HG02610 (cell line): ENCODE data around the gene AP2A1.
"Not testable (repeated sequence)": the region's sequence is repeated elsewhere in the genome, so short reads cannot be mapped to it uniquely, and the experiment has no call there.

Experiments used
- ATAC-seq: cut with Tn5 transposase; IDR thresholded peaks from one replicate; pipeline ENCODE4 v1.9.1; 2021; ENCODE audit warnings: mild to moderate bottlenecking, moderate library complexity; ENCODE audit not compliant: unreplicated experiment

Gene AP2A1

GRCh38 chr19:49766930-49767299, at the start of gene AP2A1:
TSS of gene AP2A1 (plus strand) at chr19:49767001. CDS start at chr19:49767134, 133 bp downstream.
- no peak for ATAC-seq

GRCh38 chr19:49718511-49718910, 48.3 kb upstream of the AP2A1 start:
- no peak for ATAC-seq

- ATAC-seq, result no peak
Observed at GRCh38 chr19:49718991-49719390, 47.8 kb upstream of the AP2A1 start.

DNA sequence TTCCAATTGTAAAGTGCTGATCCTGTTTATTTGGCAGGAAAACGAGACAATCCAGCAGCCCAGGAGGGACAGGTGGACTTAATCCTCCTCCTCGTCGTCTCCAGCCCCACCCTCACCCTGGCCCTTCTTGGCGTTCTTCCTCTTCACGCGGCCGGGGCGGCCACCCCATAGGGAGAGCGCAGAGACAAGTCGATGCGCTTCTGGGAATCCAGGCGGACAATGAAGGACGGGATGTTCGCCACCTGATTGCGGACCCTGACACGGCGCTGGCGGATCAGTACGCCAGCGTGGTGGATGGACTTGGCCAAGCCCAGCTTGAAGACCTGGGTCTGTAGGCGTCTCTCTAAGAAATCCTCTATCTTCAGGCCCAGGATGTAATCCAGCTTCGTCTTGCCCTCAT, 47.4 kb upstream of the AP2A1 start:
- not testable (repeated sequence) for ATAC-seq

DNA sequence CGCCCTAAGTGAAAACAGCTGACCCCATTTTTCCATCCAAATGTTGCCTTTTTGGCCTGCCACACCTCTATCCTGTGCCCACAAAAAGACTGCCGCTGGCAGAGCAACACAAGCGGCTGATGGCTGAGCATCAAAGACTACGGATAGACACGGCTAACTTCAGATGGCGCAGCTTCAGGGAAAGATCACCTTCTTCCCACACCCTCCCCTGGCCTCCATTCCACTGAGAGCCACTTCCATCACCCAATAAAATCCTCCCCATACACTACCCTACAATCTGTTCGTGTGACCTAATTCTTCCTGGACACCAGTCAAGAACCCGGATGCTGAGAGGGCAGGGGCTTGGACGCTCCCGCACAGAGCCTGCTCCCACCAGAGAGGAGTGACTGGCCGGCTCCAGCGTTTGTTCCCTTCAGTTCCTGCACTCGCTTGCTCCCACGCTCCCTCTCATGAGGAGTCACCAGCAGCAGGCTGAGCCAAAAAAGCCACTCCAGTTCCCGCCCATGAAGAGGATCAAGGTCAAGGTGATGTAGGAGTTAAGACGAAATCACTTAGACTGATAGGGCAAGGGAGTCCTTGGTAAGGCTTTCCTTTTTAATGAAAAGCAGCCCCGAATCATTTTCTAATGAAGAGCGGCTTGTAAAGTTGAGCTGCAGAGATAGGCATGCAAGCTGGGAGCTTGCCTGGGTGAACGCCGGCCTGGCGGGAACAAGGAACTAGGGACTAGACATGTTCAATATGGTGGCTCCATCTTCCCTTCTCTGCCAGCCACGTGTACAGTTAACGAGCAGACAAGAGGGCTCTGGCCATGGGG, 39.4 kb upstream of the AP2A1 start:
- ATAC-seq, result no peak

DNA sequence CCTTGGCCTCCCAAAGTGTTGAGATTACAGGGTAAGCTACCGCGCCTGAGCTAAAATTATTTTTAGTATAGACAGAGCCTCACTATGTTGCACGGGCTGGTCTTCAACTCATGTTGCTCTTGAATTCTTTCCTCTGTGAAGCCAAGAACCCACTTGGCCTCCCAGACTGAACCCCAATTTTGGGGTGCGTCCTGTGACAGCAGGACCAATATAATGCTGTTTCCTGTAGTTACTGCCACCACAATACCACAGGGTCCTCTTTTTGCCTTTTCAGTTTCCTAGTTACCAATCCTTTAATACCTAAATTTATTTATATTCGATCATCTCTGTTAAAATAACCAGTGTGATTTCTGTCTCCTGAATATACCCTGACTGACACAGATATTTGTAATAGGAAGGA, 36.6 kb upstream of the AP2A1 start:
- ATAC-seq, result no peak

DNA sequence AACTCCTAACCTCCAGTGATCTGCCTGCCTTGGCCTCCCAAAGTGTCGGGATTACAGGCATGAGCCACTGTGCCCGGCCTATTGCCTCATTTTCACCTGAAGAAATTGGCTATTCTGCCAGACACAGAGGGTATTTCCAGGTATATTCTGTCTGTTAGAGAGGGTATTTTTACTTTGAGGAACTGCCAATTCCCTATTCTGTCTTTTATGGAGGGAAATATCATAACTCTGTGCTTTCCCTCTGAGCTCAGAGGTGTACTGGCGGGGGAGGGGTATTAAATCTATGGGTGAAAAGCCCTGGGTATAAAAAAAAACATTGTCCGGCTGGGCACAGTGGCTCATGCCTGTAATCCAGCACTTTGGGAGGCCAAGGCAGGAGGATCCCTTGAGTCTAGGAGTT, 28.5 kb upstream of the AP2A1 start:
- ATAC-seq, result no peak

GRCh38 chr19:49739098-49739497, 27.7 kb upstream of the AP2A1 start:
- ATAC-seq, result no peak

- no peak for ATAC-seq
Observed at GRCh38 chr19:49739933-49740332, 26.9 kb upstream of the AP2A1 start.

DNA sequence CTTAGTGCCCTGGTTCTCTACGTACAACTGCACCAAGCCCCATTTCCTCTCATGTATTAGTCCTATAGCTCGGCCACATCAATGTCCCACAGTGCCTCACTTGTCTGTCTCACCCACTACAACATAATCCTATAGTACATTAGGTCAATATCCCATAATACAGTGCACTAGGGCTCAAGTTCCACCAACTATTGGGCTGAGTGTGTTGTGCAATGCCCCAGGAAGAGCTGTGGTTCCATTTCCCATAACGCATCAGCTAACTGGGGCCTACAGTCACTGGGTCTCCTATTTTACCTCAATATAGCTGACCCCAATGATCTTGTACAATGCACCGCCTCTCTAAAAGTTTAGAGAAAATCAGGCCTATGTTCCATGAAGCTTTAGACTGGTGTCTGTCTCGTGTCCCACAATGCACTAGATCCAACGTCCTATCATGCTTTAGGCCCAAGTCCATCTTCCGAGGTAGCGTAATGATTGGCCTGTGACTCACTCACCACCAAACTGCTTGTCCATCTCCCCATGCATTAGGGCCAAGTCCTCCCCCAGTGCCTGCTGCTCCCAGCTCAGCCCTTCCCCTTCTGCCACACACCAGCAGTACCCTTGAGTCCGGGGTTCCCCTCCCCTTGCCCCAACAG, 25.5 kb upstream of the AP2A1 start:
- no peak for ATAC-seq

DNA sequence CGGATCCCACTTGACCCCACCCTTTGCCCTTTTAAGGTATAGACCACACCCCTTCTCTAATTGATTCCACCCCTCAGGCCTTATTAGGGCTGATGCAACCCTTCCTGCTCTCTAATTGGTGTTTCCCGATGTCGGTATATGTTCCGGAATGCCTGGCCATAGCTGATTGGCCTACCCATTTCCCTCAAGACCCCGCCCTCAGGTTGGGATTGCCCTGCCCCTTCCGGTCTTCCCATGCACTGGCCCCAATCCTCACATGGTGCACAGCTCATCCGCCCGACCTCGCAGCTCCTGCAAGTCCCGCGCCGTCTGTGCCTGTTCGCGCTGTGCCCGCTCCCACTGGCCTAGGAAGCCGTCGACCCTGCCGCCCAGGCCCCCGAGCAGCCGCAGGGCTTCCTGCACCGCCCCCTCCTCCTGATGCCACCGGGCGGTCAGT, 21.8 kb upstream of the AP2A1 start:
- no peak for ATAC-seq

DNA sequence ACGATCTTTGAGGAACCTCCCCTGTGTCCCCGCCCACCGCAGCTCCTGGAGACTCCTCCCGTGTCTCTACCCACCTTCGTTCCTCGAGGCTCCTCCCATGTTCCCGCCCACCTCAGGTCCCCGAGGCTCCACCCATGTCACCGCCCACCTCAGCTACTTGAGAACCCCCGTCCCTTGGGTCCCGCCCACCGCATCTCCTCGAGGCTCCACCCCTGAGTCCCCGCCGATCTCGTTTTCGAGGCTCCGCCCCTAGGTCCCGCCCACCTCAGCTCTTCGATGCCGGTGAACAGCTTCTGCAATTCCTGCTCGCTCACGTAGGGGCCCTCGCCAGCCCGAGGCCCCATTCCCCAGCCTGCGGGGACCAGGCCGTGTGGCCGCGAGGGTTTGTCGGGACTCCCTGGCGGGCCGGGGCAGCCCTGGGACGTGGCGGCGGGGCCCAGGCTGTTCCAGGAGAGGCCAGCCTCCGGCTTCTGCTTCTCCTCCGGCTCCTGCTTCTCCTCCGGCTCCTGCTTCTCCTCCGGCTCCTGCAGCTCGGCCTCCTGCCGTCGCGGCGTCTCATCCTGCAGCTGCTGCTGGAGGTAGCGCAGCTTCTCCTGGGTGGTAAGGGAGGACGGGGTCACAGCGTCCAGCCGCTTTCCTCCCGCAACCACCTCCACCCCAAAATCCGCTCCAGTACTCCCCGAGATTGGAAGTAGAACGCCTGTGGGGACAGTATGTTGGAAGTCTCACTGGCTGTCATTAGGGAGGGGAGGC, 20.4 kb upstream of the AP2A1 start:
- ATAC-seq, result no peak

DNA sequence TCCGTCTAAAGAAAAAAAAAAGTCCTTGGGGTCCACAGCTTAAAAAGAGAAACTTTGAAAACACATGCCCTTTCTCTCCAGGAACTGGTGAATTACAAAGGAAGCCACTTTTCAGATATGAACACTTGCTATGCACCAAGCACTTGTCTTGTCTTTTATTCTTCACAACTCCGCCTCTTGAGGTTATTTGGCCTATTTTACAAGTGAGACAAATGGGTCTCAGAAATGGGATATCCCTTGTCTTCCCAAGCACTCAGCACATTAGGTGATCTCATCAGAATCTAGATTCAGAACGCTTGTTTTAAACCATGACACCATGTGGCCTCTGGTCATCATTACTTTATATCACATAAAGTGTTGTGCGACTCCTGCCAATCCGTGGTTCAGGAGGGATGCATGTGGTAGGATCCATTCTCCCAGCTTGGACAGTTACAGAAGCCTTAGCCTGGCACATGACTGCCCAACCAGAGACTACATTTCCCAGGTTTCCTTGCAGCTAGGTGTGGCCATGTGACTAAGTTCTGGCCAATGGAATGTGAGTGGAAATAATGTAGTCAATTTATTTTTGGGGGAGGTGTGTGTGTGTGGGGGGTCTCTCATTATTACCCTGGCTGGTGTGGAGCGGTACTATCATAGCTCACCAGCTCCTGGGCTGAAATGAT, 17.6 kb upstream of the AP2A1 start:
- no peak for ATAC-seq

- no peak for ATAC-seq
Observed at GRCh38 chr19:49749771-49750170, 17.0 kb upstream of the AP2A1 start.

DNA sequence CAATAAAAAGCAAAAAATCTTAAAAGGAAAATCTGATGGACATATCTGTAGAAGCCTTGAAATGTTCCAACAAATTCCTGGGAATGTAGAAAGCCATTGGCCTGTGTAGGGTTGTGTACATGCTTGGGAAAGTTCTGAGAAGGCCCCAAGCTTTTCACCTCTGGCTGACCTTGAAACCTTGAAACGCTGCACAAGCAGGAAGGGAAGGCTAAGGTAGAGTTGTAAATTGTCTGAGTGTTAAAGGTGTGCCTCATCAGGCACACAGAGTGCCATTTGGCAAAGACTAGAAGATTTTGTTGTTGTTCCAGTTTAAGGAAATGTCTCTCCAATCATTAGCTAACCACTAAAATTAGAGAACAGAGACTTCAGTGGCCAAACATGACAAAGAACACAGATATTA, 14.1 kb upstream of the AP2A1 start:
- ATAC-seq, result no peak

DNA sequence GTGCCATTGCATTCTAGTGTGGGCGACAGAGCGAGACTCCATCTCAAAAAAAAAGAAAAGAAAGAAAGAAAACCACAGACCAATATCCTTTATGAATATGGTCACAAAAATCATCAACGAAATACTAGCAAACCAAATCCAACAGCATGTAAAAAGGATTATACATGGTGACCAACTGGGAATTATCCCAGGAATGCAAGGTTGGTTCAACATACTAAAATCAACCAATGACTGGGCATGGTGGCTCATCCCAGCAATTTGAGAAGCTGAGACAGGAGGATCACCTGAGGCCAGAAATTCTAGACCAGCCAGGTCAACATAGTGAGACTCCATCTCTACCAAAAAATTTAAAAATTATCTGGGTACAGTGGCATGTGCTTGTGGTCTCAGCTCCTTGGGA, 10.8 kb upstream of the AP2A1 start:
- no peak for ATAC-seq

DNA sequence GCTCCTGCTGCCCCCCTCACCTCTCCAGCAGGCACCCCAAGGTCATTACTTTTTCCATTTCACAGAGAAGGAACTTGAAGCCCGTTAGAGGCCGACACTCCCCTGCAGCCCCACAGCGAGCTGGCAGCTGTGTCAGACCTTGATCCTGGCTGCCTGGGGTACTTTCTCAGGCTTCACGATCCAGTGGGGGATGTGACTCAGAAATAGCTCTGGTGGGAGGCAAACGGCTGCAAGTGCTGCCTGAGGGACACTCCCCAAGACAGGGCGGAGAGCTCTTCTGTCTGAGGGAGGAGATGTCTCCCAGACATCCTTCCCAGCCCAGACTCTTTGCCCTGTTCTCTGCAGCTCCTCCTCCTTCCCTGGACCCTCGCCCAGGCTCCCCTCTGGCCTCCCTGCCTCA, 8.5 kb upstream of the AP2A1 start:
- no peak for ATAC-seq

DNA sequence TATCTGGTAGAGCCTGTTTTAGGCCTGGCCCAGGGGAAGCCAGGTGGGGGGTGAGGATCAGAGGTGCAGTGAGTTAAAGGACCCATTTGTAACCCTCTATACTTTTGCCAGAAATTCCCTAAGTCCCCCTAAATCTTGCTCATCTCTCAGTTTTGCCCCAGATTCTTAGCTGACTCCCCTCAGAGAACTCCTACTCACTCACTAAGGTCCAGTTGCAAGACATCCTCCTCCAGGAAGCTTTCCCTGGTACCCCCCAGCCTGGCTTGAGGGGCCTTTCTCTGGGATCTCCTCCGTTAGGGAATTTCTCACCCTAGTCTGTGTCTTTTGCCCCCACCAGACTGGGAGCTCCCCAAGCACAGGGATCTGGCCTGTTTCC, 5.6 kb upstream of the AP2A1 start:
- no peak for ATAC-seq

DNA sequence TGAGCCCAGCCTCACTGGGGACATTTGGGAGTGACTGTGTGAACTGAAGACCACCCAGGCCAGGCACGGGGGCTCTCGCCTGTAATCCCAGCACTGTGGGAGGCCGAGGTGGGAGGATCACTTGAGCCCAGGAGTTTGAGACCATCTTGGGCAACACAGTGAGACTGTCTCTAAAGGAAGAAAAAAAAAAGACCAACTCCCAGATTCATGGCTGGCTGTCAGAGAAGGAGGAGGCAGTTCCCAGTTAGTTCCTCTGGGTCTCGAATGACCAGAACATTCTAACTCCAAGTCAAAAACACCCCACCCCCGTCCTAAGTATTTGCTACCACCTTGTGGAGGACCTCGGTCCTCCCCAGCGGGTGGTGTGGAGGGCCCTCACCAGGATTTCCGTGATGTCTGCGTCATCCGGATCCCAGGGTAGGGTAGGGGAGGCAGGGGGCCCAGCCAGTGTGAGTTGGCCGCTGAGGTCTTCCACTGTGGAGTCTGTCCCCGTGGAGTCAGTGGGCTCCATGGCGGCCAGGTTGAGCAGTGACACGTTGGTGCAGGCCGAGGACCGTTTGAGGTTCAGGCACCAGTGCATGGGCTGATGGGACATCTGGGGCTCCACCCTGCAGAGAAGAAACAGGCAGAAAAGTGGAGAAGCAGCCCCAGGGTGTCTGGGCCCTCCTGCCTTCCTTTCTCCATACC, 5.0 kb upstream of the AP2A1 start:
- no peak for ATAC-seq

DNA sequence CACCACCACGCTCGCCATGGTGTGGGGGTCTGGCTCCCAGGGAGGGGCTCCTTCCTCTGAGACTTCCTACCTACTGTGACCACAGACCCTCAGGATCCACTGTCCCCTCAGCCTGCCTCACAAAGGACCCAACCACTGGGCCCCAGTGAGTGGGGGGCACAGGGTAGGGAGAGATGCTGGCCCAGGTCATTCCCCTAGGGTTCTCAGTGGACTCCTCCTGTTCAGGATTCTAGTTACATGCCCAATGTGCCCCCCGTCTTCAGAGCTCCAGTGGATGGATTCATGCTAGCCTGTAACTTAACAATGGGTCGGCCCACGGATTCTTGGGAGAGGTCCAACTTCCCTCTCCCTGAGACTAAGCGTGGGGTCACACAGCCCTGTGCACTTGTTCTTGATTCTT, 3.6 kb upstream of the AP2A1 start, which contains the start of gene TSKS:
Gene TSKS, minus strand, starts transcription at position 77 of the 400 bp plus-strand sequence. Its CDS starts 59 bp downstream, at position 18.
- no peak for ATAC-seq

- ATAC-seq, result no peak
Observed at GRCh38 chr19:49764341-49764740, 2.5 kb upstream of the AP2A1 start.
